22Rv1 (cell line): ENCODE measurements around the gene HAND1.

Experiments
- CTCF ChIP-seq: fragments of 450-650 bp; IDR thresholded peaks from 2 replicates; pipeline ENCODE4 v1.5.1; 2017; ENCODE audit warnings: mild to moderate bottlenecking
- ZFX ChIP-seq: fragments of 450-650 bp; IDR thresholded peaks from 2 replicates; pipeline ENCODE4 v1.6.1; 2017; ENCODE audit warnings: antibody characterized with exemption, borderline replicate concordance

DNA sequence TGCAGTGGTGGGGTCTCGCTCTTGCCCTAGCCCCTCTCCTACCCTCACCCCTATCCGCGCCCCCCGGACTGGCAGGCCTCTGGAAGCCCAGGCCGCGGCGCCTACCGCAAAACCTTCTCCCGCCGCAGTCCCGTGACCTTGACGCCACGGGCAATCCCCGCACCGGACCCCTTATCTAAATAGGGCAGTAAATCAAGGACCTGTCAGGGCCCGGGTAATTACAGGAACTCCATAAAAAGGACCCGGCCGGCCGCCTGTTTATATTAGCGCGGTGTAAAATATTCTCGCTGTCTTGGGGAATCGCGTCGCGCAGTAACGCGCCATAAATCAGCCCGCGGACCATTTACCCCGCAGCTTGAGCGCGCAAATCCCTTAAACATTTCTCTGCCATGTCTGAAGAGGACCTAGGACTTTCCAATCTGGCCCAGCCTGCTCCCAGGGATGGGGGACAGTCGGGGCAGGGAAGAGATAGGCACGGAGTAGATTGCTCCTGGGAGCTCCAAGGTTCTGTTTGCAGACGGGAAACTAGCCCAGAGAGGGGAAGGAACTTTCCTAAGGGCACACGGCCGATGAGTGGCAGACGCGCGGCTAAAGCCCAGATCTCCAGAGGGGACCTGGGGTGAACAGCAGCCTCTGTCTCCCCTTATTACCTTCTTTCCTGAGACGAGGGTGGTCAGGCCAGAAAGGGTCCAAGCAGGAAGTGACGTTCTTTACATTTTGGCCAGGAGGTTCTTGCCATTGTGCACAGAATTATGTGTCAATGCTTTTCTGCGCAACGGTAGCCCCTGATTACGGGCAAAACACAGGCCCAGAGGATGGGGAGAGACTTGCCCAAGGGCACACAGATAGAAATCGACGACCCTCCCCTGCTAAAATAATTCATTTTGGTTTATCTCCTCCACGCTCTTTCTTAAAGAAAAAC, 4.8 kb upstream of the HAND1 start:
- TF ChIP-seq CTCF (no peak), ZFX (no peak)
